ENCODE measurements around the gene CHEK1. TPM values are rescaled to one million over a fixed set of nuclear protein-coding genes. Genes with fewer than 3 reads are reported as not detected.

Gene CHEK1
- total and polyA plus RNA-seq, 2 donors from 2014 or later = 4.6 to 4.9 TPM

GRCh38 chr11:125583496-125583895 is 41.5 kb upstream of the CHEK1 start:
- FAIRE-seq = no peak
- H3K9ac ChIP-seq (ENCODE audit: low read length in 3 of 3) = no peak overlapping the region
- no peak overlapping the region for H3K4me3 ChIP-seq (ENCODE audit: low read length in 3 of 3)
- intact Hi-C loops (cut with DNase I) = no loop called here
- no peaks in the 10 kb centered on the region for H3K4me1 ChIP-seq (ENCODE audit: control insufficient read depth in 2 of 3, insufficient read depth in 2 of 3, low read depth in 1 of 3, low read length in 3 of 3)
- no peak for TF ChIP-seq CTCF (IDR thresholded peaks at IDR 0.05; ENCODE audit: borderline replicate concordance, extremely low read depth, insufficient read depth)
- H3K27ac ChIP-seq (ENCODE audit: low read depth in 2 of 2, low read length in 2 of 2) = no peak overlapping the region
- no peaks in the 10 kb centered on the region for H3K27me3 ChIP-seq (ENCODE audit: control insufficient read depth, insufficient read depth, low read length)
- peaks cover 6 to 33% (median 19%) of the 10 kb centered on the region in 3 donors for H3K36me3 ChIP-seq (ENCODE audit: control insufficient read depth in 2 of 3, insufficient read depth in 3 of 3, low read length in 3 of 3)
- no peaks in the 10 kb centered on the region for H3K9me3 ChIP-seq (ENCODE audit: control insufficient read depth in 2 of 3, insufficient read depth in 1 of 3, low read length in 3 of 3)
- DNase-seq = no peak

GRCh38 chr11:125585487-125585886 is 39.5 kb upstream of the CHEK1 start:
- Histone ChIP-seq H3K9ac (ENCODE audit: low read length in 3 of 3) (no peak overlapping the region), H3K27ac (ENCODE audit: low read depth in 2 of 2, low read length in 2 of 2) (no peak overlapping the region), H3K9me3 (ENCODE audit: control insufficient read depth in 2 of 3, insufficient read depth in 1 of 3, low read length in 3 of 3) (no peaks in the 10 kb centered on the region), H3K4me3 (ENCODE audit: low read length in 3 of 3) (no peak overlapping the region), H3K27me3 (ENCODE audit: control insufficient read depth, insufficient read depth, low read length) (no peaks in the 10 kb centered on the region), H3K36me3 (ENCODE audit: control insufficient read depth in 2 of 3, insufficient read depth in 3 of 3, low read length in 3 of 3) (peaks cover 2 to 21% (median 9%) of the 10 kb centered on the region in 3 donors), H3K4me1 (ENCODE audit: control insufficient read depth in 2 of 3, insufficient read depth in 2 of 3, low read depth in 1 of 3, low read length in 3 of 3) (no peaks in the 10 kb centered on the region)
- intact Hi-C loops (cut with DNase I) = no loop called here
- TF ChIP-seq CTCF (IDR thresholded peaks at IDR 0.05; ENCODE audit: borderline replicate concordance, extremely low read depth, insufficient read depth) = no peak
- FAIRE-seq = no peak
- no peak for DNase-seq

- intact Hi-C loops (cut with DNase I) = no loop called here
- no peak for TF ChIP-seq CTCF (IDR thresholded peaks at IDR 0.05; ENCODE audit: borderline replicate concordance, extremely low read depth, insufficient read depth)
- no peaks in the 10 kb centered on the region for H3K27me3 ChIP-seq (ENCODE audit: control insufficient read depth, insufficient read depth, low read length)
- H3K4me1 ChIP-seq (ENCODE audit: control insufficient read depth in 2 of 3, insufficient read depth in 2 of 3, low read depth in 1 of 3, low read length in 3 of 3) = peaks cover 0 to 2% (median under 1%) of the 10 kb centered on the region in 3 donors
- H3K27ac ChIP-seq (ENCODE audit: low read depth in 2 of 2, low read length in 2 of 2) = no peak overlapping the region
- FAIRE-seq = no peak
- no peak for DNase-seq
- H3K9ac ChIP-seq (ENCODE audit: low read length in 3 of 3) = no peak overlapping the region
- no peaks in the 10 kb centered on the region for H3K9me3 ChIP-seq (ENCODE audit: control insufficient read depth in 2 of 3, insufficient read depth in 1 of 3, low read length in 3 of 3)
- H3K36me3 ChIP-seq (ENCODE audit: control insufficient read depth in 2 of 3, insufficient read depth in 3 of 3, low read length in 3 of 3) = peaks cover 0 to 19% (median 9%) of the 10 kb centered on the region in 3 donors
- H3K4me3 ChIP-seq (ENCODE audit: low read length in 3 of 3) = no peak overlapping the region
Measured at GRCh38 chr11:125586623-125587022, 38.3 kb upstream of the CHEK1 start.

GRCh38 chr11:125587480-125587879 is 37.5 kb upstream of the CHEK1 start:
- intact Hi-C loops (cut with DNase I) = no loop called here
- H3K27me3 ChIP-seq (ENCODE audit: control insufficient read depth, insufficient read depth, low read length) = no peaks in the 10 kb centered on the region
- no peak overlapping the region for H3K9ac ChIP-seq (ENCODE audit: low read length in 3 of 3)
- TF ChIP-seq CTCF (IDR thresholded peaks at IDR 0.05; ENCODE audit: borderline replicate concordance, extremely low read depth, insufficient read depth) = no peak
- peaks cover 0 to 10% (median 9%) of the 10 kb centered on the region in 3 donors for H3K36me3 ChIP-seq (ENCODE audit: control insufficient read depth in 2 of 3, insufficient read depth in 3 of 3, low read length in 3 of 3)
- H3K4me1 ChIP-seq (ENCODE audit: control insufficient read depth in 2 of 3, insufficient read depth in 2 of 3, low read depth in 1 of 3, low read length in 3 of 3) = peaks cover 0 to 2% (median 2%) of the 10 kb centered on the region in 3 donors
- no peak for DNase-seq
- no peak overlapping the region for H3K27ac ChIP-seq (ENCODE audit: low read depth in 2 of 2, low read length in 2 of 2)
- FAIRE-seq = no peak
- H3K9me3 ChIP-seq (ENCODE audit: control insufficient read depth in 2 of 3, insufficient read depth in 1 of 3, low read length in 3 of 3) = no peaks in the 10 kb centered on the region
- H3K4me3 ChIP-seq (ENCODE audit: low read length in 3 of 3) = no peak overlapping the region

Measured in kidney (tissue), 14 donors.